Calu3 (cell line): ENCODE measurements around the gene GBA2. TPM values are rescaled to one million over a fixed set of nuclear protein-coding genes. Genes with fewer than 3 reads are reported as not detected.

ENCODE experiments used
- BruUV-seq: library from RNA; stranded (reverse); fragments of 400-500 nt; replicated peaks from 2 replicates; lab custom pipeline; 2021; lab: Mats Ljungman, UMichigan
- CTCF ChIA-PET: fragments of 300-600 bp; sonication (Branson Sonifier 250); formaldehyde crosslinking; loops from one replicate; lab custom pipeline; 2022; ENCODE audit warnings: antibody characterized with exemption; lab: Charles Lee
- DNase-seq: peaks from one replicate; pipeline ENCODE4 v3.0.0; 2022
- H3K27ac Mint-ChIP-seq: one replicate; pipeline ENCODE4 v1.8.0; 2022; ENCODE audit warnings: mixed read lengths; ENCODE audit not compliant: unreplicated experiment
- H3K27me3 Mint-ChIP-seq: one replicate; pipeline ENCODE4 v1.8.0; 2022; ENCODE audit warnings: mixed read lengths; ENCODE audit not compliant: unreplicated experiment
- H3K36me3 Mint-ChIP-seq: one replicate; pipeline ENCODE4 v1.8.0; 2022; ENCODE audit warnings: mild to moderate bottlenecking, moderate library complexity, mixed read lengths; ENCODE audit not compliant: insufficient read depth, unreplicated experiment
- H3K4me1 Mint-ChIP-seq: one replicate; pipeline ENCODE4 v1.8.0; 2022; ENCODE audit warnings: mild to moderate bottlenecking, low read depth, mixed read lengths; ENCODE audit not compliant: unreplicated experiment
- H3K4me3 Mint-ChIP-seq: one replicate; pipeline ENCODE4 v1.8.0; 2022; ENCODE audit warnings: mild to moderate bottlenecking, low read depth, moderate library complexity, mixed read lengths; ENCODE audit not compliant: unreplicated experiment
- H3K9me3 Mint-ChIP-seq: one replicate; pipeline ENCODE4 v1.8.0; 2022; ENCODE audit warnings: low read depth, mixed read lengths; ENCODE audit not compliant: unreplicated experiment
- CTCF ChIP-seq: fragments of 200-600 bp; IDR thresholded peaks from one replicate; pipeline ENCODE4 v1.8.0; 2022; ENCODE audit warnings: antibody characterized with exemption; ENCODE audit not compliant: unreplicated experiment
- intact Hi-C: fragments of 100-400 bp; cut with micrococcal nuclease; formaldehyde crosslinking; loops from one replicate; pipeline ENCODE4 v1.10.0; 2022; ENCODE audit not compliant: unreplicated experiment
- total RNA-seq: library from RNA; stranded (reverse); gene quantifications from 2 replicates; pipeline ENCODE4 v1.2.3, GENCODE V29; 2022

GBA2 gene
- total RNA-seq, 1 experiment from 2014 or later: 62.7 TPM

GRCh38 chr9:35740243-35740642 is 8.8 kb downstream of the GBA2 start:
- Mint-ChIP-seq H3K9me3 (no peaks in the 10 kb centered on the region), H3K27me3 (no peaks in the 10 kb centered on the region), H3K36me3 (peaks cover 36% of the 10 kb centered on the region), H3K4me3 (no peak overlapping the region), H3K27ac (no peak overlapping the region), H3K4me1 (no peaks in the 10 kb centered on the region)
- no peak for DNase-seq
- no peak for TF ChIP-seq CTCF
- BruUV-seq: no TSS peak
- CTCF ChIA-PET: interaction anchor here (0.6 kb wide), 1 partner anchor 1285 kb away, joined by 6 read pairs; no protein-coding TSS in a partner anchor
- intact Hi-C loops: no loop called here

- no peak overlapping the region for H3K4me3 Mint-ChIP-seq
- peaks cover 41% of the 10 kb centered on the region for H3K36me3 Mint-ChIP-seq
- intact Hi-C loops: loop anchor here (10.0 kb wide), 2 partner anchors 74 to 76 kb away; partner anchors contain the start of genes ARHGEF39, HINT2 and SPAG8
- DNase-seq: no peak
- H3K4me1 Mint-ChIP-seq: no peaks in the 10 kb centered on the region
- no peaks in the 10 kb centered on the region for H3K27me3 Mint-ChIP-seq
- no peak overlapping the region for H3K27ac Mint-ChIP-seq
- BruUV-seq: no TSS peak
- no peak for TF ChIP-seq CTCF
- CTCF ChIA-PET: no interaction called here
- no peaks in the 10 kb centered on the region for H3K9me3 Mint-ChIP-seq
Observed at GRCh38 chr9:35738924-35739323, 10.1 kb downstream of the GBA2 start.

- intact Hi-C loops: loop anchor here (10.0 kb wide), 2 partner anchors 73 to 77 kb away; partner anchors contain the start of genes ARHGEF39, HINT2 and SPAG8
- DNase-seq: no peak
- no peak overlapping the region for H3K4me3 Mint-ChIP-seq
- TF ChIP-seq CTCF: no peak
- CTCF ChIA-PET: no interaction called here
- H3K27me3 Mint-ChIP-seq: no peaks in the 10 kb centered on the region
- no TSS peak for BruUV-seq
- no peak overlapping the region for H3K27ac Mint-ChIP-seq
- H3K9me3 Mint-ChIP-seq: no peaks in the 10 kb centered on the region
- peaks cover 37% of the 10 kb centered on the region for H3K36me3 Mint-ChIP-seq
- no peaks in the 10 kb centered on the region for H3K4me1 Mint-ChIP-seq
Observed at GRCh38 chr9:35738186-35738585, 10.8 kb downstream of the GBA2 start.

GRCh38 chr9:35737143-35737542 is 11.9 kb downstream of the GBA2 start:
- H3K4me3 Mint-ChIP-seq: no peak overlapping the region
- TF ChIP-seq CTCF: no peak
- CTCF ChIA-PET: no interaction called here
- no peaks in the 10 kb centered on the region for H3K9me3 Mint-ChIP-seq
- H3K27ac Mint-ChIP-seq: no peak overlapping the region
- no peaks in the 10 kb centered on the region for H3K27me3 Mint-ChIP-seq
- intact Hi-C loops: loop anchor here (10.0 kb wide), 2 partner anchors 72 to 78 kb away; partner anchors contain the start of genes ARHGEF39, HINT2 and SPAG8
- no peaks in the 10 kb centered on the region for H3K4me1 Mint-ChIP-seq
- BruUV-seq: TSS peak; percentile 25
- DNase-seq: no peak
- H3K36me3 Mint-ChIP-seq: peaks cover 45% of the 10 kb centered on the region
